HepG2 (cell line): ENCODE results near the gene GATD1.

Source experiments
- BRCA1 ChIP-seq: sonication (generic); formaldehyde crosslinking; IDR thresholded peaks from 2 replicates; pipeline ENCODE4 v1.4.0; 2020; ENCODE audit warnings: missing genetic modification reagents
- HDAC2 ChIP-seq: sonication (generic); formaldehyde crosslinking; IDR thresholded peaks from 2 replicates; pipeline ENCODE4 v1.4.0; 2020; ENCODE audit warnings: missing genetic modification reagents
- KDM4B ChIP-seq: sonication (generic); formaldehyde crosslinking; IDR thresholded peaks from 2 replicates; pipeline ENCODE4 v1.4.0; 2020; ENCODE audit warnings: missing genetic modification reagents
- KLF13 ChIP-seq: sonication (generic); formaldehyde crosslinking; IDR thresholded peaks from 2 replicates; pipeline ENCODE4 v1.4.0; 2020; ENCODE audit warnings: mild to moderate bottlenecking, missing genetic modification reagents
- MTF1 ChIP-seq: sonication (generic); formaldehyde crosslinking; IDR thresholded peaks from 2 replicates; pipeline ENCODE4 v1.5.0; 2020; ENCODE audit warnings: missing genetic modification reagents
- NR2F2 ChIP-seq: IDR thresholded peaks from 2 replicates; pipeline ENCODE4 v1.6.1; 2012; ENCODE audit warnings: low read depth, inconsistent platforms, borderline replicate concordance
- POLR2A ChIP-seq, 2 experiments: IDR thresholded peaks; 2 replicates each; pipeline ENCODE4 v1.6.1; 2011; ENCODE audit warnings: low read depth in 2 of 2, low read length in 2 of 2, mild to moderate bottlenecking in 1 of 2, moderate library complexity in 1 of 2; ENCODE audit not compliant: insufficient read depth in 1 of 2
- SALL2 ChIP-seq: sonication (generic); formaldehyde crosslinking; IDR thresholded peaks from 2 replicates; pipeline ENCODE4 v1.8.1; 2023; ENCODE audit warnings: mild to moderate bottlenecking, missing genetic modification reagents, inconsistent platforms
- SMARCC2 ChIP-seq: fragments of 450-650 bp; IDR thresholded peaks from 2 replicates; pipeline ENCODE4 v1.6.1; 2017; ENCODE audit warnings: antibody characterized with exemption, mild to moderate bottlenecking
- XRCC5 ChIP-seq: fragments of 200-400 bp; formaldehyde crosslinking; optimal IDR thresholded peaks from 2 replicates; pipeline ENCODE3; 2017; ENCODE audit warnings: mild to moderate bottlenecking, low read length
- ZBTB4 ChIP-seq: sonication (generic); formaldehyde crosslinking; IDR thresholded peaks from 2 replicates; pipeline ENCODE4 v1.4.0; 2020; ENCODE audit warnings: missing genetic modification reagents, mild to moderate bottlenecking, borderline replicate concordance
- ZFP36L1 ChIP-seq: sonication (generic); formaldehyde crosslinking; IDR thresholded peaks from 2 replicates; pipeline ENCODE4 v1.8.0; 2022; ENCODE audit warnings: mild to moderate bottlenecking, missing genetic modification reagents, moderate library complexity
- ZNF646 ChIP-seq: sonication (generic); formaldehyde crosslinking; IDR thresholded peaks from 2 replicates; pipeline ENCODE4 v1.9.0; 2021; ENCODE audit warnings: mild to moderate bottlenecking, missing genetic modification reagents

- no peak for TF ChIP-seq HDAC2 (CRISPR knock-in tag)
- no peak for TF ChIP-seq ZBTB4 (CRISPR knock-in tag)
- TF ChIP-seq ZFP36L1 (CRISPR knock-in tag), result no peak
- no peak for TF ChIP-seq SALL2 (CRISPR knock-in tag)
- TF ChIP-seq ZNF646 (CRISPR knock-in tag), result no peak
- no peak for TF ChIP-seq KLF13 (CRISPR knock-in tag)
- TF ChIP-seq POLR2A (IDR thresholded peaks at IDR 0.05; ENCODE audit: insufficient read depth in 1 of 2, low read depth in 2 of 2, low read length in 2 of 2), result no peak
- no peak for TF ChIP-seq KDM4B (CRISPR knock-in tag)
- TF ChIP-seq BRCA1 (CRISPR knock-in tag), result no peak
- TF ChIP-seq MTF1 (CRISPR knock-in tag), result no peak
- no peak for TF ChIP-seq SMARCC2
- TF ChIP-seq NR2F2, result no peak
- no peak for TF ChIP-seq XRCC5
These were observed 56.5 kb downstream of the GATD1 start for GRCh38 chr11:720642-721246.
